DMS 273 (cell line): ENCODE results near the gene FIZ1.

Experiments used
- DNase-seq: peaks from one replicate; lab custom pipeline; 2025; ENCODE audit not compliant: unreplicated experiment; lab: John Stamatoyannopoulos, UW

FIZ1 gene, protein sequence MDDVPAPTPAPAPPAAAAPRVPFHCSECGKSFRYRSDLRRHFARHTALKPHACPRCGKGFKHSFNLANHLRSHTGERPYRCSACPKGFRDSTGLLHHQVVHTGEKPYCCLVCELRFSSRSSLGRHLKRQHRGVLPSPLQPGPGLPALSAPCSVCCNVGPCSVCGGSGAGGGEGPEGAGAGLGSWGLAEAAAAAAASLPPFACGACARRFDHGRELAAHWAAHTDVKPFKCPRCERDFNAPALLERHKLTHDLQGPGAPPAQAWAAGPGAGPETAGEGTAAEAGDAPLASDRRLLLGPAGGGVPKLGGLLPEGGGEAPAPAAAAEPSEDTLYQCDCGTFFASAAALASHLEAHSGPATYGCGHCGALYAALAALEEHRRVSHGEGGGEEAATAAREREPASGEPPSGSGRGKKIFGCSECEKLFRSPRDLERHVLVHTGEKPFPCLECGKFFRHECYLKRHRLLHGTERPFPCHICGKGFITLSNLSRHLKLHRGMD

DNA sequence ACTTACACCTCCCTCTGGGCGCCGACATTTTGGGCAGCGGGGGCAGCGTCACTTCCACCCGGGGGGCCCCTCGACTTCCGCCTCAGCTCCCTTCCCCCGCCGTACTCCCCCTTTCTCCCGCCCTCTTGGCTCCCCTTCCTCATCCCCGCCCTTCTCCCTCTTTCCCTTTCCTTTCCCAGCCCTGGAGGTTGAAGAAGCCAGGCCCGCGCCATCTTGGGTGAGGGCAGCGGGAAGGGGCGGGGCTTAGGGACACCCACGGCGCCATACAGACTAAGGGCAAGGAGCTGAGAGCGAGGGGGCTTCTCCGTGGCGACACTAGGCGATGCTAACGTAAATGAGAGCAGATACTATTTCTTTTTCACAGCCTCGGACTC, at the start of gene FIZ1:
Gene FIZ1, minus strand, starts transcription at position 50 of the 374 bp plus-strand sequence. CDS start 1,652 bp downstream, outside the sequence.
- DNase-seq = peak; percentile 99

DNA sequence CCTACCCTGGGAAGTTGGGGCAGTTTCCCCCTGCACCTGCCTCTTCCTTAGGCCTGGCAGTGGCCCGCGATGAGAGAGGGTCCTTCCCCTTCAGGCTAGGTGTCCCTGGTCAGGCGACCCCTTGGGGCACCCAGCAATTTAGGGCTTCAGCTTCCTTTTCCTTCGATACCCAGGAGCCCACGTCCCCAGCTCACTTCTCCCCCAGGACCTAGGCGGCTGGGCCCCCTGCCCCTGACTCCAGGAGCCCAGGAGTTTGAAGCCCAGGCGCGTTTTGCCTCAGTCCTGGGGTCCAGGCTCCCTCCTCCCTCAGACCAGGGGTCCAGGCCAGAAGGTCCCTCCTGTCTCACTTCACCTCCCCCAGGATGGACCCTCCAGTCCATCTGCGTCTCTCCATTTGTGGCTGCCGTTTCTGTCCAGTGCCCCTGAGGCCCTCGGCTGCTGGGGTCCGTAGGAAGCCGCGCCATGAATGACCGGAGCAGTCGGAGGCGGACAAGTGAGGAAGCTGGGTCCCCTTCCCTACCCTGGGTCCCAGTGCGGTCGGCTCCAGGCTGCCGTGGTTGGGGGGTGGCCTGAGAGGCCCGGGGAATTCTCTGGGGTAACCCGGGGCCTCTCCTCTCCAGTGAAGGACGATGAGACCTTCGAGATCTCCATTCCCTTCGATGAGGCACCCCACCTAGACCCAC, 49.4 kb upstream of the FIZ1 start:
- DNase-seq = peak; percentile 46

DNA sequence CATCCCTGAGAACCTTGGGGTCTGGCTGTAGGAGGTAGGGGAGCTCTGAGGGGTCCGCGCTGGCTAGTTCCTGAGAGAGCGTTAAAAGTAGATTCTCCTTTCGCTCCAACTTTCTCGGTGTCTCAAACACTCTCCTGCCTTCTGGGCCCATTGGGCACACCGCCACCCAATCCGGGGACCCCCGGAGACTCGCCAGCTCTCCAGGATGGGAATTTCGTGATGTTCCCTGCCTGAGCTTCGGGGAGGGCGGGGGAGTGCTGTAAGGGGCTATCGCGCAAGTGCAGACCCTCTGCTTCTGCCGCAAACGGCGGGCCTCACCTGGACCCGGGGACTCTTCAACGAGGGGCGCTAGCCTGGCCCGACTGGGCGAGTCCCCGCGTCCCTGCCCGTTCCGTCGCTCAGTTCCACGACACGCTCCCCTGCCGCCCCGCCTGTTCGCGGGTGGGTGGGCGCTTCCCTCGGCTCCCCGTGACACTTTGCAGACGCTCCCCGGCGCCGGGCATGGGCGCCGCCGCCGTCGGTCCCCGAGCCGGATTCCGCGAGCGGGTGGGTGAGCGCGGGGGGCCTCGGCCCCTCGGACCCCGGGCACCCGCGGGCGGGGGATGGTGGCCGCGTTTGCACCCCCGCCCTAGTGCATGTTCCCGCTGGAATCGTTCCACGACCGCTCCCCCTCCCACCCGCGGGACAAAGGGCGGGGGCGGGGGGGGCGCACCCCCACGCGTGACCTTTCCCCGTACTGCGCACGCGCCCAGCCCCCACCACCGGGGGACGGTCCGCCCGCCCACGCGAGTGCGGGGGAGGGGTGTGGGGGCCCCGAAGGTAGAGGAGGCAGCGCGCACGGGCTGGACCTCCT, 48.6 kb upstream of the FIZ1 start, which contains the start of gene CCDC106:
Gene CCDC106, plus strand, starts transcription at position 481 of the 853 bp plus-strand sequence. CDS start 835 bp downstream, outside the sequence.
- DNase-seq = peak; percentile 94

DNA sequence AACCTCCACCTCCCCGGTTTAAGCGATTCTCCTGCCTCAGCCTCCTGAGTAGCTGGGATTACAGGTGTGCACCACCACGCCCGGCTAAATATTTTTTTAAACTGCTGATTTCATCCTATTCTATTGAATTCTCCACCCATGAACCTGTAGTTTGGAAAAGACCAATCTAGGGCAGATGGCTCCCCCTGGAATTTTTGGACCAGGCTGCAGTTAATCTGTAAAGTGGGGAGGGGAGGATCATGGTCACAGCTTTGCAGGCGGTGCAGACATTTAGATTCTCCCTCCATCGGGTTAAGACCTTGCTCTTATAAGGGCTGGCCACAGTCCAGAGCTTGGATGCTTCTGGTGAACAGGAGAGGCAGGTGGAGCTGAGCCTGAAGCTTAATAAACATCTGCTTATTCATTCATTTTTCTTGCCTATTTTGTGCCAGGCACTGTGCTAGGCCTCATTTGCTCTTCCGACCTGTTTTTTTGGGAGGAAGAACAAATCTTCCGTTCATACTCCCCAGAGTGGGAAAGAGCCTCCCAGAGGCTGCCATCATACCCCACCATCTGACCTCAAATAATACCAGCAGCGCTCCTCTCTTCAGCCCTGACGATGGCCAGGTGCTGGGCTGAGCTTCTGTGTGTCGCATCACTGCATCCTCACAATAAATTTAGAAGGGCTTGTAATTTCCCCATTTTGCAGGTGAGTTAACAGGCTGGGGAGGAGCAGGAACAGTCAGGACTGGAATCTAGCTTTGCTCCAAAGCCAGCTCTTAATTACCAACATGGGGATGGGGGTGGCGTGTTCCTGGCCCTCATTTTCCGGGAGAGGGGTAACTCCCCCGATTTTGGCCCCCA, 47.8 kb upstream of the FIZ1 start:
- peak; percentile 78 for DNase-seq

DNA sequence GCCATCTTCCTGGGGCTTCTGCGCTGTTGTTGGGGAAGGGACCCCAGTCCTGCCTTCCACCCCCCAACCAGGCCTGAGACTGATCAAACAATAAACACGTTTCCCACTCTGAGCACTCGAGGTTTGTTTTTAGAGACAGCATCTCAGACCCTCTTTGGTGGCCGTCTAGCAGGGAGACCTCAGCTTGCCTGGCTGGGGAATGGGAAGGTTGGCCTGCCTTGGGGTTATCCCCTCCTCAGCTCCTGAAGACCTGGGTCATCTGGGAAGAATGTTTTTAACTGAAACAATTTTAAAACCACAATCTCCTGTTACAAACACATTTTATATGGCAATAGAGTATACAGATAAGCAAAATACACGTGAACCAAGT, 46.2 kb upstream of the FIZ1 start:
- DNase-seq = no peak

DNA sequence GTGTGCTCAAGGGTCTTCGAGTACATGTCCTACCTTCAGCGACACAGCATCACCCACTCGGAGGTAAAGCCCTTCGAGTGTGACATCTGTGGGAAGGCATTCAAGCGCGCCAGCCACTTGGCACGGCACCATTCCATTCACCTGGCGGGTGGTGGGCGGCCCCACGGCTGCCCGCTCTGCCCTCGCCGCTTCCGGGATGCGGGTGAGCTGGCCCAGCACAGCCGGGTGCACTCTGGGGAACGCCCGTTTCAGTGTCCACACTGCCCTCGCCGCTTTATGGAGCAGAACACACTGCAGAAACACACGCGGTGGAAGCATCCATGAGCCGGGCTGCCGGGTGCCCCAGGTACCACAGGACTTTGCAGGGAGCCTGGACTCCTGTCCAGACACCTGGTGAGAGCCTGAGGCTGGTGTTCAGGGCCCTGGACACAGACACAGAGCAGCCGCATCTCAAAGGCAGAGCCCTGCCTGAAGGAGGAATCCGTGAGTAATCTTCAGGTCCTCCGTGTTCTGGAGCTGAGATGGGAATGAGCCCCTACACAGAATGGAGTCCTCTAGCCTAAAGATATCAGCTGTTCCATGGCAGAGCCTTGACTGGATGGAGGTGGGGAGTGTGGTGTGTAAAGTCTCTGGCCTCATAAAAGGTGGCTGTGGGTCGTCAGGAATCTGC, 45.7 kb upstream of the FIZ1 start:
- DNase-seq = no peak

DNA sequence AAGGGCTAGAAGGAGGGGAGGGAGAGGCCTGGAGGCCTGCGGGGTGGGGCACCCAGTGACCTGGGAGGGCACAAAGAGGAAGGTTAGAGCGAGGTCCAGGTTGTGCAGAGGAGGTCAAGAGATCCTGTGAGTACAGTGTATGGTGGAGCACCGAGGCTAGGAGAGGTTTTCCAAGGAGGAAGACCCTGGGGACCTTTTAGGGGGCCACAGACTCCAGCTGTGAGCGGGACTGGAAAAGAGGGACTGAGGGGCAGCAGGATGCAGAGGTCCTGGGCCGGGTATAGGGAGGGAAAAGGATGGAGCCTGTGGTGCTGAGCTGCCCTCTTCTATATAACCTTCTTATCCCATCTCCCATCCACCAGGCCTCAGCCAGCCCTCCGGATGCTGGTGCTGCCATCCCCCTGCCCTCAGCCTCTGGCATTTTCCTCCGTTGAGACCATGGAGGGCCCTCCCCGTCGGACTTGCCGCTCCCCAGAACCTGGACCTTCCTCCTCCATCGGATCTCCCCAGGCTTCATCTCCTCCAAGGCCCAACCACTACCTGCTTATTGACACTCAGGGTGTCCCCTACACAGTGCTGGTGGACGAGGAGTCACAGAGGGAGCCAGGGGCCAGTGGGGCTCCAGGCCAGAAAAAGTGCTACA, 45.0 kb upstream of the FIZ1 start:
- DNase-seq = no peak

DNA sequence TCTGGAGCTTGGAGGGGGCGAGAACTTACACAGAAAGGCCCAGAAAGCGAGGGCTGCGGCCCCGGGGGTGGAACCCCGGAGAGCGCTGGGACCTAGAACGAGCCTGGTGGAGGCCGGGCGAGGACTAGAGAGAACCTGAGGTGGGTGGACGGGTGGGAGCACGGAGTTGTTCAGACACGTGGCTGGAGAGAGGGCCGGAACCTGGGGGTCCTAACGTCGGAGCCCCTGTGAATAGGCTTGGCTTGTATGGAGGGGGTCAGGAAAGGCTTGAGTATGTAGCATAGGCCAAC, 44.5 kb upstream of the FIZ1 start:
- DNase-seq = peak; percentile 62

DNA sequence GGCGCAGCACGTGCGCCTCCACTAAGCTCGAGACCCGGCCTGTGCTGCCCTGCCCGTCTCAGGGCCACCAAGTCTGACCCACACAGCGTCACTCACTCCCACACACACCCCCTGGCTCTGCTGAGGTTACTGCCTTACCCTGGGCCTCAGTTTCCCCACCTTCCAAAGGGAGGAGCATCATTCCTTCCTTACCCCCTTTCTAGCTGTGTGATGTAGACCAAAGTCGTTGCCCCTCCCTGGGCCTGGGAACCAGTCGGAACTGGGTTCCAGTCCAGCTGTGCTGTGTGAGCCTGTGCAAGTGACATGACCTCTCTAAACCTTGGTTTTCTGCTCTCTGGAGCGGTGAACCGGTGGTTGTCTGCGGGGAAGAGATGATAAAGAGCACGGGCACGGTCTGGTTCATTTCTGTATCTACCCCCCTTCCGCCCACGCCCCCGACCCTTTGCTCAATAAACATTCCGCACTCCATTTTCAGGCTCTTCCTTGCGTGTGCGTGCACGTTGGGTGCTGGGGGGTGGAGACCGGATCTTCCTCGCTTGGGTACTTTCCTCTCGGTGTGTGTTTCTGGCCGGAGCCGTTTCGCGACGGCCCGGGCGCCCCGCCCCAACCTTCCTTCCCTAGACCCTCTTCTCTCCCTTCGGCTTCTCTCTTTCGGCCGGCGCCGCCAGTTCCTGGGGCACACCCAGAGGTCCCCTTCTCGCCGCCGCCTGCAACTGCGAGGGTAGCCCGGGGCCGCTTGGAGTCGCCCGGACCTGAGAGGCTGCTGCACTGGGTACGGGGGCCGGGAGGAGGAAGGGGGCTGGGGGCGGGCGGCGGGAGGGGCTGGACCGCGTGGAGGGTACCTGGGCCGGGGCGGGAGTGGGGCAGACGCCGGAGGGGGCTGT, 43.9 kb upstream of the FIZ1 start, which contains the start of gene ZNF581:
Gene ZNF581, plus strand, starts transcription at position 647 of the 884 bp plus-strand sequence. CDS start 923 bp downstream, outside the sequence.
- peak; percentile 90 for DNase-seq

DNA sequence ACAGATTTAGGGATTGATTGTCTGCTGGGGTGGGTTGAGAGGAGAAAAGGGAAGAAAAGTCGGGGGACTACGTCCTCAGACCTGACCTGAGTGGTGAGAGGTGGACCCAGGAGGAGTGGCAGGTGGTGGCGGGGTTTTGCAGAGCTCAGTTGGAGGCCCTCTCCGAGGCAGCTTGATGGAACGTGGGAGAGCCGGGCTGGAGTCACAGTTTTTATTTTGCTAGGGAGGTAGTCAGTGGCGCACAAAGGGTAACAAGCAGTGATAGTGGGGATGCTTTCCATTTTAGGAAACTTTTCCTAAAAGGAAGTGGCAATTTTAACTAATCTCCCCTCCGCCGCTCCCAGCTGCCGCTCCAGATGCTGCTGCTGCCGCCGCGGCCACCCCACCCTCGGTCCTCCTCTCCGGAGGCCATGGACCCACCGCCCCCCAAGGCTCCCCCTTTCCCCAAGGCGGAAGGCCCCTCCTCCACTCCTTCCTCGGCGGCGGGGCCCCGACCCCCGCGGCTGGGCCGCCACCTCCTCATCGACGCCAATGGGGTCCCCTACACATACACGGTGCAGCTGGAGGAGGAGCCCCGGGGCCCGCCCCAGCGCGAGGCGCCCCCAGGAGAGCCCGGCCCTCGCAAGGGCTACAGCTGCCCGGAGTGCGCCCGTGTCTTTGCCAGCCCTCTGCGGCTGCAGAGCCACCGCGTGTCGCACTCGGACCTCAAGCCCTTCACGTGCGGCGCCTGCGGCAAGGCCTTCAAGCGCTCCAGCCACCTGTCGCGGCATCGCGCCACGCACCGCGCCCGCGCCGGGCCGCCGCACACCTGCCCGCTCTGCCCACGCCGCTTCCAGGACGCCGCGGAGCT, 43.1 kb upstream of the FIZ1 start:
- DNase-seq = peak; percentile 78

DNA sequence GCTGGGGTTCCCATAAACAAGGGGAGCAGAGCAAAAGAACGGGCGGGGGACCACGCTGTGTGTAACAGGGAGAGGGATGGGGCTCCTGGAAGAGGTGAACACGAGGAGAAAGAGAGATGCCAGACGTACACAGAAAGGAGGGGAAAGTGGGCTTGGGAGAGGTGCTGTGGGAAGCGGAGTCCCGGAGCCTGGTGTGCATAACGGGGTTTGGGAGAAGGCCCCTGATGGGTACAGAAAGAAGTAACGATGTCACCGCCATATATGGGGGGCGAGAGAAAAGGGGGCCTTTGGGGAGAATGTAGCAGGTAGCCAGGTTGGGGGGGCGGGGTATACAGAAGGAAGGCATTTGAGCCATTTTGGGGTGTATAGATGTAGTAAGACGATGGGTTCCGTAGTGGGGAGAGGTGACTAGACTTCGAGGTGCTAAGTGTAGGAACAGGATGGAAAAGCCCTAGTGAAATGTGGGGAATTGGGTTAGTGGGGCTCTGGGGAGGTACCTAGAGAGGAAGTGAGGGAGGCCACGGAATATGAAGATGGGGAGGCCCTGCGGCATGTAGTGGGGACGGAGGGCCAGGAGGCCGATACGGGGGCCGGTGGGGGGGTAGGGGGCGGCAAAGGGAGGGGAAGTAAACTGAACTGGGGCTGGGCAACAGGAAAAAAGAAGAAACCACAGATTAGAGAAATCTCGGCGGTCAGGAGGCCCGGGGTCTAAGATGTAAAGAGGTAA, 42.3 kb upstream of the FIZ1 start:
- DNase-seq = peak; percentile 74

DNA sequence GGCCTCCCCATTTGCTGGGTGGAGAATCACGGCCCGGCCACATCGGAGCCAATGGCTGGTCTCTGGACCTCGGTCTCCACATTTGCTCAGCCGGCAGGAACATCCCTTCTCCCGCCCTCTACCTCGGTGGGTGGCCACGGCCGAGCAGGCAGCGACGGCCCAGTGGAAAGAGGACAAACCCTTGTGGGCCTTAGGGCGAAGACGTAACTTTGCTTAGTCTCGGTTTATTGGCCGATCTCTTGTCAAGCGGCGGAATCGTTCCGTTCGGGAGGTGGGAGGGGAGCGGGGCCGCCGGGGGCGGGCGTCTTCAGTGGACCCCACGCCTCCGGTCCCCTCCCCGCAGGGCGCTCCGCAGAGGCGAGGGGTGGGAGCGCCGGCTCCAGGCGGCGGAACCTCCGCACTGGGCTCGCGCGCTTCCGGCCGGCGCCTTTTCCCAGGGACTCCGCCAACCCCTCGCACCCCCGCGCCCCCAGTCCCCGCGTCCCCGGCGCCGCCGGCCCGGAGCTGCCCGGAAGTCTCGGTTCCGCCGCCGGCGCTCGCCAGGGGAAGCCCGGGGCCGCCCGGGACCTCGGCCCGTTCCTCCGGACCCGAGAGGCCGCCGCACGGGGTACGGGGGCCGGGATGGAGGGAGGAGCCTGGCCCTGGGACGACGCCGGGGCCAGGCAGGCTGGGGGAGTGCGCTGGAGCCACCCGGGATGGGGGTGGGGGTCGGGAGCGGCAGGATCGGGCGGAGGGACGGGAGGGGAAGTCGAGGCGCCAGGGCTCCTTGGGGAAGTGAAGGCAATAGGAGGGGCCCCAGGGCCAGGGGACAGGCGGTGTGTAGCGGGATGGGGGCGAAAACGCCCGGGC, 41.5 kb upstream of the FIZ1 start, which contains the start of gene ZNF580:
Gene ZNF580, plus strand, starts transcription at position 426 of the 849 bp plus-strand sequence. CDS start 1,507 bp downstream, outside the sequence.
- peak; percentile 90 for DNase-seq

DNA sequence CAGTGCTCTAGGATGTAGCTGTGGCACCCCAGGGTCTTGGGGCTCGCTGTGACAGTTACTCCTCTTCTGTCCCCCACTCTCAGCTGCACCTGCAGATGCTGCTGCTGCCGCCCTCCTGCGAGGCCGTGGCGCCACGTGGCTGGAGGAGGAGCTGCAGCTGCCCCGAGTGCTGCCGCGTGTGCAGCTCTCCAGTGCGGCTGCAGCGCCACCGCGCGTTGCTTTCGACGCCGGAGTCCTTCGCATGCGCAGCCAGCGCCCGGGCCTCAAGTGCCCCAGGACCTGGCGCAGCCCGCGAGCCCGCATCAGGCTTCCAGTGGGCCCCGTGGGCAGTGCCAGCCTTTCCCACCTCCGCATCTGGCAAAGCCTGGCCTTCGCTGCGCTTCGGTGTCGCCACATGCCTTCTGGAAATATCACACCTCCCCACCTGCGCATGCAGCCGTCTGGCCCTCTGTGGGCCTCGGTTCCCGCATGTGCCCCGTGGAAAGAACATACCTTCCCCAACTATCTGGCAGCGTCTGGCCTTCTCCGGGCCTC, 40.8 kb upstream of the FIZ1 start:
- DNase-seq = peak; percentile 75

DNA sequence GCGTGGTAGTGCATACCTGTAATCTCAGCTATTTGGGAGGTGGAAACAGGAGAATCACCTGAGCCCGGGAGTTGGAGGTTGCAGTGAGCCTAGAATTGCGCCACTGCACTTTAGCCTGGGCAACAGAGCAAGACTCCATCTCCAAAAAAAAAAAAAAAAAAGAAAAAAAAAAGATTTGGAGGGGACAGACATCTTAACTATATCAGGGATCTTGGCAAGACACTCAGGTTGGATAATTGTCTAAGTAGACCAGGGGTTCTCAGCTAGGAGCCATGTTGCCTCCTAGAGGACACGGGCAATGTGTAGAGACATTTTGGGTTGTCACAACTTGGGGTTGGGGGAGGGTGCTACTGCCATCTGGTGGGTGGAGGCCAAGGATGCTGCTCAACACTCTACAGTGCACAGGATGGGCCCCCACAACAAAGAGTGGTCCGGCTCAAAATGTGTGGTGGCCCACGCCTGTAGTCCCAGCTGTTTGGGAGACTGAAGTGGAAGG, 39.6 kb upstream of the FIZ1 start:
- peak; percentile 71 for DNase-seq

DNA sequence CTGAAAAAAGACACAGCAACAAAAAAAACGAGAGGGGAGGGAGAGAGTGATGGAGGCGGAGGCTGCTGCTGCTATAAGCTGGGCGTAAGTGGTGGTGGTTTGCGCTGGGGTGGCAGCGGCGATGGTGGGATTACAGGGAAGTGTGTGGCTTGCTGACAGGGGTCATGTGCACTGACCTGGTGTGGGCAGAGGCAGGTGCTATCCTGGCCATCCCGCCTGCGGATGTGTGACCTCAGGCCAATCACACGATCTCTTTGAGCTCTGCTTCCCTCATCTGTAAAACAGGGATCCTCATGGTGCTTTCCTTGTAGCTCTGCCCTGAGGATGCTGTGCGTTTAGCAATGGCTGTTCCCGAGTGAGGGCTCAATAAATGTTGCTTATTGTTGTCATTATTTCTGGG, 38.2 kb upstream of the FIZ1 start:
- no peak for DNase-seq
